Mammary epithelial cell (primary cell): ENCODE results near the gene FMNL1.

Source experiments
- EZH2 ChIP-seq: IDR thresholded peaks from 2 replicates; pipeline ENCODE4 v1.6.1; 2012; ENCODE audit warnings: low read length, inconsistent platforms, borderline replicate concordance
- TF ChIP-seq, protein P1 (sequence below), 2 donors: IDR thresholded peaks in 1 of 2; conservative IDR thresholded peaks in 1 of 2; 2 replicates each; pipeline ENCODE4 v1.5.1; 2011 to 2012; ENCODE audit warnings: inconsistent platforms in 2 of 2, low read length in 2 of 2, mild to moderate bottlenecking in 2 of 2, control low read depth in 1 of 2, low read depth in 1 of 2; ENCODE audit not compliant: insufficient read depth in 1 of 2; ENCODE audit errors: extremely low read depth in 1 of 2

DNA sequence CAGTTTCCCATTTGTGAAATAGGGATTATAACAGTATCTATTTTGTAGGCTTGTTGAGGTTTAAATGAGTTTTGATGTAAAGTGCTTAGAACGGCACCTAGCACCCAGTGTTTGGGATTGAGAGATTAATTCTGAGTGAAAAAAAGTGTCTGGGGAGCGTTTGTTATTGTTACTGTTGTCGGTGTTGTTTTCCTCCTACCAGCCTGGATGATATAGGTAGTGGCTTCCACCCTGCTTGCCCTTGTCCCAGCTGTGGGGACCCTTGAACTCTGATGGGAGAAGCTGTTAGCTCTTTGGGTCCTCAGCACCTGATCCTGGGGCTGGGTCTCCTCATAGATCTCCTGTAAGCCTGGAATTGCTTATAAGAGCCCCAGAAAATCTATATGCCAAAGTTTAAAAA is 4.9 kb downstream of the FMNL1 start:
- TF ChIP-seq, protein P1, sequence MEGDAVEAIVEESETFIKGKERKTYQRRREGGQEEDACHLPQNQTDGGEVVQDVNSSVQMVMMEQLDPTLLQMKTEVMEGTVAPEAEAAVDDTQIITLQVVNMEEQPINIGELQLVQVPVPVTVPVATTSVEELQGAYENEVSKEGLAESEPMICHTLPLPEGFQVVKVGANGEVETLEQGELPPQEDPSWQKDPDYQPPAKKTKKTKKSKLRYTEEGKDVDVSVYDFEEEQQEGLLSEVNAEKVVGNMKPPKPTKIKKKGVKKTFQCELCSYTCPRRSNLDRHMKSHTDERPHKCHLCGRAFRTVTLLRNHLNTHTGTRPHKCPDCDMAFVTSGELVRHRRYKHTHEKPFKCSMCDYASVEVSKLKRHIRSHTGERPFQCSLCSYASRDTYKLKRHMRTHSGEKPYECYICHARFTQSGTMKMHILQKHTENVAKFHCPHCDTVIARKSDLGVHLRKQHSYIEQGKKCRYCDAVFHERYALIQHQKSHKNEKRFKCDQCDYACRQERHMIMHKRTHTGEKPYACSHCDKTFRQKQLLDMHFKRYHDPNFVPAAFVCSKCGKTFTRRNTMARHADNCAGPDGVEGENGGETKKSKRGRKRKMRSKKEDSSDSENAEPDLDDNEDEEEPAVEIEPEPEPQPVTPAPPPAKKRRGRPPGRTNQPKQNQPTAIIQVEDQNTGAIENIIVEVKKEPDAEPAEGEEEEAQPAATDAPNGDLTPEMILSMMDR (conservative IDR thresholded peaks at IDR 0.05 in 1 of 2, IDR thresholded peaks at IDR 0.05 in 1 of 2; ENCODE audit: extremely low read depth in 1 of 2, insufficient read depth in 1 of 2, low read depth in 1 of 2, low read length in 2 of 2) = no peak
- TF ChIP-seq EZH2 = no peak
